ENCODE measurements around the gene NPAS3. TPM values are rescaled to one million over a fixed set of nuclear protein-coding genes. Genes with fewer than 3 reads are reported as not detected.

NPAS3 gene
- total and polyA plus RNA-seq, 2 of the 13 experiments (the other 11 are each of a cell fraction or from before 2014, with no cell fraction given): not detected

- ATAC-seq (no peak), FAIRE-seq (no peak), DNase-seq (ENCODE audit: low spot score) (no peak)
- WGBS (ENCODE audit: low lambda C conversion rate): 22% methylated on average over 3 of the region's 3 CpGs
- BruUV-seq (replicated peaks): no TSS peak
- intact Hi-C loops (cut with micrococcal nuclease; ENCODE audit: unreplicated experiment) (no loop called here), in situ Hi-C loops (cut with HindIII; ENCODE audit: extremely low pct_ligation_motif_present, low pct_unique_long_range_greater_than_20kb) (no loop called here)
- Histone ChIP-seq H3K36me3 (replicated peaks in 1 of 2; ENCODE audit: control insufficient read depth in 1 of 2, insufficient read depth in 2 of 2, low read length in 2 of 2) (no peaks in the 10 kb centered on the region), H4K20me1 (ENCODE audit: insufficient read depth, low read length) (no peaks in the 10 kb centered on the region), H3K9ac (ENCODE audit: insufficient read depth, low read depth, low read length) (no peak overlapping the region), H2AFZ (ENCODE audit: low read length) (no peak overlapping the region), H3K27me3 (ENCODE audit: control insufficient read depth in 1 of 2, insufficient read depth in 2 of 2, low read length in 2 of 2) (no peaks in the 10 kb centered on the region), H3K4me1 (ENCODE audit: insufficient read depth, low read length) (no peaks in the 10 kb centered on the region), H3K4me2 (ENCODE audit: low read depth, low read length) (no peak overlapping the region), H3K79me2 (ENCODE audit: insufficient read depth, low read length) (no peaks in the 10 kb centered on the region), H3K9me3 (ENCODE audit: low read length) (no peaks in the 10 kb centered on the region), H3K4me3 (replicated peaks in 1 of 3; ENCODE audit: insufficient read depth in 1 of 3, low read depth in 2 of 3, low read length in 3 of 3) (no peak overlapping the region), H3K27ac (ENCODE audit: extremely low read length, insufficient read depth, low read length) (no peak overlapping the region)
- CTCF ChIA-PET (ENCODE audit: low intra/inter-chr PET ratio, low total read pairs): no interaction called here
- POLR2A ChIA-PET: no interaction called here
- TF ChIP-seq ZNF335 (CRISPR knock-in tag; IDR thresholded peaks at IDR 0.05) (no peak), ATM (IDR thresholded peaks at IDR 0.05; ENCODE audit: borderline replicate concordance) (no peak), MXD1 (CRISPR knock-in tag; IDR thresholded peaks at IDR 0.05) (no peak), CHCHD3 (CRISPR knock-in tag; IDR thresholded peaks at IDR 0.05) (no peak), ZNF281 (CRISPR knock-in tag; IDR thresholded peaks at IDR 0.05; ENCODE audit: borderline replicate concordance) (no peak), SKIL (CRISPR knock-in tag; IDR thresholded peaks at IDR 0.05; ENCODE audit: borderline replicate concordance) (no peak), ZNF605 (CRISPR knock-in tag; IDR thresholded peaks at IDR 0.05) (no peak), SOX5 (CRISPR knock-in tag; IDR thresholded peaks at IDR 0.05; ENCODE audit: borderline replicate concordance) (no peak), HNF1A (IDR thresholded peaks at IDR 0.05; ENCODE audit: low read depth) (no peak), HNF1A (CRISPR knock-in tag; IDR thresholded peaks at IDR 0.05; ENCODE audit: borderline replicate concordance) (no peak)
These were observed 448.1 kb downstream of the NPAS3 start for GRCh38 chr14:33386781-33387180.

Measured in HepG2 (cell line).